Muscle of leg (tissue), 16 donors: ENCODE results near the gene NMNAT1. TPM values are rescaled to one million over a fixed set of nuclear protein-coding genes. Genes with fewer than 3 reads are reported as not detected.

ENCODE experiments used
- DNase-seq: peaks from one replicate; pipeline ENCODE4 v3.0.0; 2013
- H3K27ac ChIP-seq: one replicate; pipeline ENCODE4 v1.5.1; 2013; ENCODE audit warnings: mild to moderate bottlenecking, low read length, control low read depth
- H3K27me3 ChIP-seq: one replicate; pipeline ENCODE4 v1.6.1; 2013; ENCODE audit warnings: low read length; ENCODE audit not compliant: control insufficient read depth, insufficient read depth
- H3K36me3 ChIP-seq: one replicate; pipeline ENCODE4 v1.6.1; 2013; ENCODE audit warnings: low read length; ENCODE audit not compliant: control insufficient read depth, insufficient read depth
- H3K4me1 ChIP-seq: one replicate; pipeline ENCODE4 v1.6.1; 2013; ENCODE audit warnings: low read length; ENCODE audit not compliant: control insufficient read depth, insufficient read depth
- H3K4me3 ChIP-seq: one replicate; pipeline ENCODE4 v1.5.1; 2013; ENCODE audit warnings: low read length, control low read depth
- H3K9me3 ChIP-seq: replicated peaks from 2 replicates; pipeline ENCODE4 v1.6.1; 2013; ENCODE audit warnings: low read depth, low read length; ENCODE audit not compliant: control insufficient read depth
- WGBS: methylation state at CpG from one replicate; pipeline ENCODE4 v1.1.5; 2013; ENCODE audit warnings: missing lambda C conversion rate; ENCODE audit not compliant: insufficient coverage; 5-methylcytosine and 5-hydroxymethylcytosine counted together
- long read RNA-seq, 11 donors: transcript quantifications; one replicate each; lab custom pipeline, GENCODE V29; 2026
- polyA plus RNA-seq, 8 donors: library from polyadenylated mRNA; unstranded; fragments of 120-200 nt; gene quantifications; one replicate each; pipeline versions ENCODE4 v1.2.1 to v1.2.3, GENCODE V29; 2013; ENCODE audit warnings: inconsistent platforms in 1 of 8, low replicate concordance in 1 of 8; ENCODE audit not compliant: insufficient read length in 8 of 8, insufficient read depth in 1 of 8
- total RNA-seq: library from RNA; stranded (reverse); fragments of 120-200 nt; gene quantifications from one replicate; pipeline ENCODE4 v1.2.4, GENCODE V29; 2013

NMNAT1 gene
- total RNA-seq (13.2 TPM), polyA plus RNA-seq (10 to 100 TPM; 10.8 to 13.1 (median 12.1) TPM)
- long read RNA-seq, donor 1, partial matches to known transcripts = 0 of 4 reads
- long read RNA-seq, donor 1, other reads (novel, unspliced or antisense) = 0 of 4 reads
- long read RNA-seq, donor 2 = 0 reads
- long read RNA-seq, donor 3, partial matches to known transcripts = 0 of 3 reads
- long read RNA-seq, donor 3, other reads (novel, unspliced or antisense) = 0 of 3 reads
- long read RNA-seq, donor 4, partial matches to known transcripts = 0 of 2 reads
- long read RNA-seq, donor 4, other reads (novel, unspliced or antisense) = 0 of 2 reads
- long read RNA-seq, donor 5, transcript NMNAT1-201 (5 exons, 3,781 nt) = major isoform, 5 of 9 reads
- long read RNA-seq, donor 5, partial matches to known transcripts = 0 of 9 reads
- long read RNA-seq, donor 5, other reads (novel, unspliced or antisense) = 0 of 9 reads
- long read RNA-seq, donor 6, partial matches to known transcripts = 0 of 5 reads
- long read RNA-seq, donor 6, other reads (novel, unspliced or antisense) = 0 of 5 reads
- long read RNA-seq, donor 7, partial matches to known transcripts = 0 of 3 reads
- long read RNA-seq, donor 7, other reads (novel, unspliced or antisense) = 0 of 3 reads
- long read RNA-seq, donor 8, partial matches to known transcripts = 0 of 2 reads
- long read RNA-seq, donor 8, other reads (novel, unspliced or antisense) = 0 of 2 reads
- long read RNA-seq, donor 9, partial matches to known transcripts = 0 of 2 reads
- long read RNA-seq, donor 9, other reads (novel, unspliced or antisense) = 0 of 2 reads
- long read RNA-seq, donor 10, transcript NMNAT1-201 (5 exons, 3,781 nt) = major isoform, 6 of 24 reads
- long read RNA-seq, donor 10, partial matches to known transcripts = 18 of 24 reads
- long read RNA-seq, donor 10, other reads (novel, unspliced or antisense) = 0 of 24 reads
- long read RNA-seq, donor 11, partial matches to known transcripts = 8 of 9 reads
- long read RNA-seq, donor 11, other reads (novel, unspliced or antisense) = 0 of 9 reads

DNA sequence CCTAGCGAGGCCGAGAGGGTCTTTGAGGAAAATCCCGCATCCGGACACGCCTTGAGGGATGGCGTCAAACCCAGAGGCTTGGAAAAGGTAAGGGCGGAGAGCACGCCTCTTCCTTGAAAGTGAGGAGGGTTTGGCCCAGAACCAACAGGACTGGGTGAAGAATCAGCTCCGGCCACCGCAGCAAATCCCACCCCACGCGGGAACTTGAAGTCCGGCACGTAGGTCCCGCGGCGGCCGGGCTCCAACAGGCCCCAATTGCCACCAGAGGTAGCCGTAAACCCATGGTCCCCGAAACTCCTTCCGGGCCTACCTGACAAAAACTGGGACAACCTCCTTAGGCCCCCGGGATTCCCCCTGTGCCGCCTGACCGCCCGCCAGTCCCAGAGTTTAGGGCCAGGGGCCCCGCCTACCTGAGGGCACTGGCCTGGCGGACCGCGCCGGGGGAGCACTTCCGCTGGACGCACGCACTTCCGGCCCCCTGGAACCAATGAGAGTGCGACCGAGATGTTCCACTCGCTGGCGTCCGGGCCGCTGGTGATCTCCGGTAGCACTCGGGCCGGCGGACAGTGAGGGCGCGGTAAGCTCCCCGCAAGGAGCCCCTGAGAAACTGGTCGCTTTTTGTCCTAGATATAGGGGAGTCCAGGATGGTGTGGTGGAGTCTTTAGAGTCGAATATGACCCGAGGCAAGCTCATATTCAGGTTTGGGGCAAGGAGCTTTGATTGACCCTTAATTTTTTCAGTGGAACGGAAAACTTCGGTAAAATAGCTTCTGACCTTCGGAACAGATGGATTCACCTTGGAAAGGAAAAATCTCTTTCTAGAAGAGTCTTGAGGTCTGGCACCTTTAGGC lies at the start of gene NMNAT1, which contains the start of gene LZIC:
Gene NMNAT1, plus strand, starts transcription at position 537 of the 850 bp plus-strand sequence. CDS start 28,599 bp downstream, outside the sequence.
Gene LZIC, minus strand, starts transcription at position 453 of the 850 bp plus-strand sequence. CDS start 6,772 bp downstream, outside the sequence.
- Histone ChIP-seq H3K9me3 (no peaks in the 10 kb centered on the region), H3K4me3 (peak within 1 kb of the TSS; percentile 91), H3K4me1 (peaks cover 11% of the 10 kb centered on the region), H3K27me3 (no peaks in the 10 kb centered on the region), H3K36me3 (peaks cover 17% of the 10 kb centered on the region), H3K27ac (peak within 1 kb of the TSS; percentile 86)
- peak; percentile 97 for DNase-seq
- 0% methylated on average over 51 of the region's 53 CpGs for WGBS

DNA sequence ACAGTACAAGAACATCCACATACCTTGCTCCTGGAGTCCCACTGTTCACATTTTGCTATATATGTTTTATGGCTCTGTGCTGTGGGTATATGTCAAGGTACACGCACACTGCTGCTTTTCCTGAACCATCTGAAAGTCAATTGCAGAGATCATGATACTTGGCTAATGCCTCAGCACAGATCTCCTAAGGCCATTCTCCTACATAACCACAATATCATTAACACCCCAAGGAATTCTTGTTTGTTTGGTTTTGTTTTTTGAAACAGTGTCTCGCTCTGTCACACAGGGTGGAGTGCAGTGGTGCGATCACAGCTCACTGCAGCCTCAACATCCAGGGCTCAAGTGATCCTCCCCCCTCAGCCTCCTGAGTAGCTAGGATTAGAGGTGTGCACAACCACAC lies 49.2 kb upstream of the NMNAT1 start:
- Histone ChIP-seq H3K27ac (no peak overlapping the region), H3K4me3 (no peak overlapping the region), H3K27me3 (no peaks in the 10 kb centered on the region), H3K9me3 (no peaks in the 10 kb centered on the region), H3K4me1 (peaks cover 24% of the 10 kb centered on the region), H3K36me3 (peaks cover 13% of the 10 kb centered on the region)
- WGBS = no CpG with 5 or more reads among the region's 3 CpGs
- DNase-seq = no peak

DNA sequence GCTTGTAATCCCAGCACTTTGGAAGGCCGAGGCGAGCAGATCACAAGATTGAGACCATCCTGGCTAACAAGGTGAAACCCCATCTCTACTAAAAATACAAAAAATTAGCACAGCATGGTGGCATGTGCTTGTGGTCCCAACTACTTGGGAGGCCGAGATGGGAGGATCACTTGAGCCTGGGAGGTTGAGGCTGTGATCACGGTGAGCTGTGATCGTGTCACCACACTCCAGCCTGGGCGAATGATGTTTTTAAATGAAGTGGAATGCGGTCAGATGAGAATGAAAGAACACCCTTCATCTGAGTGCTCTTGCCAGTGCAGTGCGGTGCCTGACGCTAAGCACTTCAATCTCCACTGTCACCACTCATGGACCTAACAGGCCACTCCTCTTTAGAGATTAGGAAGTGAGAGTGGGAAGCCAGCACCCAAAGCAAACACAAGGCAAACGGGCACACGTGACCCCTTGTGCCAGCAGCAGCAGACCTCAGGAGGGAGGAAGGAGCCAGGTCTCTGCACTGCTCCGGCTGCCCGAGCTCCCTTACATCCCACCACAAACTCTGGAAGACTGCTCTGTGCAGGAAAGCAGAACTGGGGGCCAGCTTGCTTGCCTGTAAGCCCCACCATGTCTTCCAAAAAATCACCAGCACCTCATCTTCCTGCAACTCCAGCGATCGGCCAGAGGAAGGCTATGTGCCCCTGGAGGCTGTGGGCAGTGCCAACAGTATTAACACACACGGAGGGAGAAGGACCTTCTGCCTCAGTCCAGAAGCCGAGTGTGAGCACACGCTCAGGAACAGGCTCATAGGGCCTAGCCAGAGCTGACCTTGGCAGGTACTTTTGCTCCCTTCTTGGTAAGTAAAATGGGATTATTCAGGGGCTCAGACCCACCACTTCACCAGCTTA lies 42.9 kb upstream of the NMNAT1 start:
- Histone ChIP-seq H3K9me3 (no peaks in the 10 kb centered on the region), H3K4me1 (peaks cover 19% of the 10 kb centered on the region), H3K4me3 (no peak overlapping the region), H3K36me3 (no peaks in the 10 kb centered on the region), H3K27me3 (no peaks in the 10 kb centered on the region), H3K27ac (no peak overlapping the region)
- DNase-seq = peak; percentile 76
- 48% methylated on average over 8 of the region's 18 CpGs for WGBS

DNA sequence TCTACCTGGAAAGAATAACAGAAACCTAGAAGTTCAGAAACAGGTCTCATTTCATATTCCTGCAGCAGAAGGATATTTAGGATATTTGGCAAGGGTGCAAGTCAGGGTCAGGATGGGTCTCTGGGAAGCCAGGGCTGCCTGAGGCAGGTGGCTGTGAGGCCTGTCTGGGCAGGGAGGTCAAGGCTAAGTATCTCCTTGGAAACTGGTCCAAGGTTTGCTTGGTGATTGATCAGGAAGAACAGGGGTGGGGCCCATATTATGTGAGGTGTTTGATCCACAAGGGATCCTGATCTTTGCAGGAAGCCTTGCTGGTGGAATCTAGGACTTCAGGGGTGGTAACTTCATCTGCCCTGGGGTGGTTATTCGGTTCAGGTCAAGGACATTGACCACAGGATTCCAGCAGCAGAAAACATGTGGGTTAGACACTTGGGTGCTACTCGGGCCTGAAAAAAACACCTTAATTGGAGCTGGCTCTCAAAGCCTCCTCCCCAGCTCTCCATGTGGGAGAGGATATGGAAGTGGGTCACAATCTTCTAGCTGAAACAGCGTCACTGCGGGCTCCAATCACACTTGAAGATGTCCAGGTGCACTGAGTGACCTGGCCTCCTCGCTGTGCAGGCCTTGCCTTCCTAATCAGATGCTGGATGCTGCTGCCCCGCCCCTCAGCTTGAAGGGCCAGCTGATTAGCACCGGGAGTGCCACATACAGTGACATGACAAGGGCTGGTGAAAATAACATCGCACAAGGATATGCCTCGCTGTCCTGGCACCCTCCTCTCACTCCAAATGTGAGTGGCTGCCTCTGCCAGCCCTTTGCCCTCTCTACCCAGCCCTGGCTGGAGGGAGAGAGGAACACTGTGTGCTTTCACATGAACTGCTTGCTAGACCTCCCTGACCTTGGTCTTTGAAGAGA lies 41.9 kb upstream of the NMNAT1 start:
- no peak for DNase-seq
- Histone ChIP-seq H3K27me3 (no peaks in the 10 kb centered on the region), H3K4me3 (no peak overlapping the region), H3K36me3 (no peaks in the 10 kb centered on the region), H3K27ac (no peak overlapping the region), H3K4me1 (peaks cover 19% of the 10 kb centered on the region), H3K9me3 (no peaks in the 10 kb centered on the region)
- WGBS = 71% methylated on average over 6 of the region's 9 CpGs

DNA sequence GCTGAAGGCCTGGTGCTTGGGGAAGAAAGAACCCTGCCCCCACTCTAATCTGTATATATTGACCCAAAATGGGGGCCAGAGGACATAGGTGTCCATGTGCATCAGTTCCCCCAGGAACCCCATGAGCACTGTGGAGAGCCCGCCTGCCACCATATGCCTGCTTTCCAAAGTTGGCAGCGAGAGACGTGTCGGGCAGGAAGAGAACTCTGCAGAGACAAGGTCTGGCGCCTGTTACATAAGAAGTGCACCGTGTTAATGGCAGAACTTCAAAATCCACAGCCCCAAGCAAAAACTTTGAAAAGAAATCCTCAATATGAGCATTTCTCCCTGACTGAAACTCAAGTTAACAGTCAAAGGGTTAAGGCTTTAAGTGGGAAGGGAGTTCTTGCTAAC lies 41.2 kb upstream of the NMNAT1 start:
- Histone ChIP-seq H3K4me3 (no peak overlapping the region), H3K9me3 (no peaks in the 10 kb centered on the region), H3K27me3 (no peaks in the 10 kb centered on the region), H3K4me1 (peaks cover 26% of the 10 kb centered on the region), H3K27ac (no peak overlapping the region), H3K36me3 (no peaks in the 10 kb centered on the region)
- 56% methylated on average over 4 of the region's 6 CpGs for WGBS
- no peak for DNase-seq

DNA sequence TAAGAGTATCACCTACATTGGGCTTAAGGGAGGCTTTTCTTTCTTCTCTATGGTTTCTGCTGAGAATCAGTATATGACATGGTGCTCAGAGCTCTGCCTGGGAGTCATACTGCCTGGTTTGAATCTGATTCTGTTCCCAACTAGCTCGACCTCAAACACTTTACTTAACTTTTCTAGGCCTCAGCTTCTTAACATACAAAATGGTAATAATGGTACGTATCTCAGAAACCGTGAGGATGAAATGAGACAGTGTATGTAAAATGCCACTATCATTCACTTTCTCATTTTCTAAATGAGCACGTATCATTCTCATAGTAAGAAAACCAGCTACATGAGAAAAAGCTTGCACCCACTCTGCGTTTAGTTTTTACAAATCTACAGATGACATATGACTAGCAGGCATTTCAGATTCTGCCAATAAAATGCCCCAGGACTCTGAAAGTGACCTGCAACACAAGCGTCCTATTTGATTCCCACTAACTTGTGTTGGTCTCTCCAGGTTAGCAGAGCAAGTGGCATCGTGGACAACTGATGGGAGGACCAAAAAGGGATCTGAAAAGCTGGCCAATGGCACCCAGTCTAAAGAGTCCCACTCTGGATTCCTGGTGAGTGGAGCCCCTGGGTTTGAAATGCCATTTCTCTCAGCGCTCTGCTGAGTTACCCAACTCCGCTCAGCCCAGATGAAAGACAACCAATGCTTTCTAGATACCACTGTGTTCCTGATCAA lies 39.3 kb upstream of the NMNAT1 start:
- Histone ChIP-seq H3K27me3 (no peaks in the 10 kb centered on the region), H3K4me3 (no peak overlapping the region), H3K36me3 (no peaks in the 10 kb centered on the region), H3K27ac (no peak overlapping the region), H3K9me3 (no peaks in the 10 kb centered on the region), H3K4me1 (peaks cover 30% of the 10 kb centered on the region)
- no peak for DNase-seq
- WGBS = 90% methylated on average over 4 of the region's 9 CpGs

DNA sequence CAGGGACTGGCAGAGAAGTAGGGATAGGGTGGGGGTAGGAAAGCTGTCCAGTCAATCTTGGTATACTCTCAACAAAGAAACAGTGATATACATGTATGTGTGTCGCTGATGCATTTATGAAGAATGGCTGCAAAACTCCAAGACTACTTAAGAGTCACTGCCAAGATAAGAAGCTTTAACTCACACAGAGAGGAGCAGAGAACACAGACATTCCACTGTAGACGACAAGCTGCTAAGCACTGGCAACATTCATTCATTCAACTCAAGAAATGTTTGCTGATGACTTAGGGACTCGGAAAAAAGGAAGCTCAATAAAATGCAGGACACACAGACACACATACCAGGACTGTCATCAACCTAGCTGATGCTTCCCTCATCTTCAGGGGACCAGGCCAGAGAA lies 38.7 kb upstream of the NMNAT1 start:
- WGBS = 50% methylated on average over 1 of the region's 3 CpGs
- no peaks in the 10 kb centered on the region for H3K27me3 ChIP-seq

DNA sequence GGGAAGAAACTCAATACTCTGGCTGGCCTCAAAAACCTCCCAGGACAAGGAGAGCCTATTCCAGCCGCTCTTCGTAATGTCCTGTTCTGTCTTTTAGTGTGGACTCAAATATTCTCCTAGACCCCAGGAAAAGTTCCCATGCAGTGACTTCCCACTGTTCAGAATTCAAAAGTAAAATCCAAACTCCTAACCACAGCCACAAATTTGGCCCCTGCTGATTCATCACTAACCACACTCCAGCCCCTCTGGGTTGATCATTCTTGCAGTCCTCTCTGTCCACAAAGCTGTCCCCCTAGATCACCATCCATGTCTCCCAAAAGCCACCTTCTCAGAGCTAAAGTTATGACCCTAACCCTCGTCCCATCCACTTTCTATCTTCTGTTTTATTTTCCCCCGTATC lies 38.3 kb upstream of the NMNAT1 start:
- Histone ChIP-seq H3K27me3 (no peaks in the 10 kb centered on the region), H3K4me3 (no peak overlapping the region), H3K27ac (no peak overlapping the region), H3K36me3 (no peaks in the 10 kb centered on the region), H3K9me3 (no peaks in the 10 kb centered on the region), H3K4me1 (peaks cover 37% of the 10 kb centered on the region)
- WGBS = 56% methylated on average over 4 of the region's 4 CpGs
- DNase-seq = no peak

More for the DNA sequence above, 38.7 kb upstream of the NMNAT1 start:
- Histone ChIP-seq H3K4me1 (peaks cover 36% of the 10 kb centered on the region), H3K4me3 (no peak overlapping the region), H3K9me3 (no peaks in the 10 kb centered on the region), H3K27ac (no peak overlapping the region), H3K36me3 (no peaks in the 10 kb centered on the region)
- no peak for DNase-seq
